Natural killer cell (primary cell): Measurements from ENCODE around the gene WNK4. TPM values are rescaled to one million over a fixed set of nuclear protein-coding genes. Genes with fewer than 3 reads are reported as not detected.

ENCODE experiments used
- ATAC-seq, 3 donors: fragments of 150-1000 bp in 2 of 3; fragments of 200-7000 bp in 1 of 3; cut with Tn5 transposase; 1 replicate in 1 of 3; 2 replicates in 2 of 3; pipeline ENCODE4 v1.10.0; 2021; ENCODE audit warnings: mild to moderate bottlenecking in 2 of 3, moderate library complexity in 2 of 3
- DNase-seq, 2 donors: peaks; one replicate each; pipeline versions ENCODE4 v3.0.0 to v3.0.0-alpha.2; 2013 to 2021; ENCODE audit warnings: mixed read lengths in 1 of 2
- H3K27ac ChIP-seq: one replicate; pipeline ENCODE4 v1.5.1; 2013; ENCODE audit warnings: mild to moderate bottlenecking, low read length
- H3K27me3 ChIP-seq: one replicate; pipeline ENCODE4 v1.6.1; 2013; ENCODE audit warnings: low read length; ENCODE audit not compliant: control insufficient read depth, insufficient read depth
- H3K36me3 ChIP-seq: one replicate; pipeline ENCODE4 v1.6.1; 2013; ENCODE audit warnings: low read length; ENCODE audit not compliant: control insufficient read depth, insufficient read depth
- H3K4me1 ChIP-seq: one replicate; pipeline ENCODE4 v1.6.1; 2013; ENCODE audit warnings: low read length; ENCODE audit not compliant: control insufficient read depth, insufficient read depth
- H3K4me3 ChIP-seq: one replicate; pipeline ENCODE4 v1.5.1; 2013; ENCODE audit warnings: low read length
- H3K9me3 ChIP-seq: one replicate; pipeline ENCODE4 v1.6.1; 2013; ENCODE audit warnings: low read length; ENCODE audit not compliant: control insufficient read depth, insufficient read depth
- H3K27ac Mint-ChIP-seq, 2 donors: one replicate each; pipeline ENCODE4 v1.8.0; 2022; ENCODE audit warnings: mild to moderate bottlenecking in 2 of 2, mixed read lengths in 2 of 2, moderate library complexity in 1 of 2
- H3K27me3 Mint-ChIP-seq, 2 donors: one replicate each; pipeline ENCODE4 v1.8.0; 2022; ENCODE audit warnings: low read depth in 2 of 2, mixed read lengths in 2 of 2
- H3K36me3 Mint-ChIP-seq: one replicate; pipeline ENCODE4 v1.8.0; 2022; ENCODE audit warnings: mixed read lengths
- H3K4me1 Mint-ChIP-seq, 2 donors: one replicate each; pipeline ENCODE4 v1.8.0; 2022; ENCODE audit warnings: mixed read lengths in 2 of 2
- H3K4me3 Mint-ChIP-seq: one replicate; pipeline ENCODE4 v1.8.0; 2022; ENCODE audit warnings: mild to moderate bottlenecking, moderate library complexity, mixed read lengths
- H3K9me3 Mint-ChIP-seq, 2 donors: one replicate each; pipeline ENCODE4 v1.8.0; 2022; ENCODE audit warnings: mixed read lengths in 2 of 2
- CTCF ChIP-seq: fragments of 200-600 bp; IDR thresholded peaks from one replicate; pipeline ENCODE4 v1.8.0; 2022; ENCODE audit warnings: antibody characterized with exemption
- WGBS: methylation state at CpG from one replicate; pipeline ENCODE4 v1.1.7; 2013; ENCODE audit warnings: missing lambda C conversion rate; ENCODE audit not compliant: insufficient coverage; 5-methylcytosine and 5-hydroxymethylcytosine counted together
- intact Hi-C: fragments of 100-400 bp; cut with micrococcal nuclease; formaldehyde crosslinking; loops from one replicate; pipeline ENCODE4 v1.14.2; 2022
- total RNA-seq, 4 donors: library from RNA; stranded (reverse); fragments of 120-200 nt in 1 of 4; gene quantifications; one replicate each; pipeline versions ENCODE4 v1.2.3 to v1.2.4, GENCODE V29; 2013 to 2022

Gene WNK4
- total RNA-seq, 3 donors from 2014 or later (not counting 1 experiment from before 2014, with no cell fraction given), result 0.09 to 0.13 TPM; not detected in 1

GRCh38 chr17:42754782-42755181 is 25.6 kb upstream of the WNK4 start:
- 88% methylated on average over 3 of the region's 3 CpGs for WGBS
- TF ChIP-seq CTCF, result no peak
- H3K4me1 ChIP-seq, result no peaks in the 10 kb centered on the region
- Mint-ChIP-seq H3K27ac (no peak overlapping the region), H3K36me3 (no peaks in the 10 kb centered on the region), H3K9me3 (no peaks in the 10 kb centered on the region), H3K4me1 (no peaks in the 10 kb centered on the region), H3K27me3 (peaks cover 28 to 39% of the 10 kb centered on the region in 2 donors), H3K4me3 (no peak overlapping the region)
- no peaks in the 10 kb centered on the region for H3K36me3 ChIP-seq
- no peaks in the 10 kb centered on the region for H3K9me3 ChIP-seq
- ATAC-seq, result no peak
- peaks cover 4% of the 10 kb centered on the region for H3K27me3 ChIP-seq
- DNase-seq, result no peak
- no peak overlapping the region for H3K27ac ChIP-seq
- no peak overlapping the region for H3K4me3 ChIP-seq
- intact Hi-C loops, result no loop called here

GRCh38 chr17:42759982-42760651 is 20.3 kb upstream of the WNK4 start:
- no peak for DNase-seq
- Histone ChIP-seq H3K27me3 (peaks cover 20% of the 10 kb centered on the region), H3K36me3 (no peaks in the 10 kb centered on the region), H3K27ac (no peak overlapping the region), H3K4me1 (peaks cover 15% of the 10 kb centered on the region), H3K9me3 (no peaks in the 10 kb centered on the region), H3K4me3 (no peak overlapping the region)
- TF ChIP-seq CTCF, result no peak
- Mint-ChIP-seq H3K27ac (no peak overlapping the region), H3K9me3 (no peaks in the 10 kb centered on the region), H3K4me3 (peak overlapping the region; percentile 52), H3K27me3 (peaks cover 43 to 48% of the 10 kb centered on the region in 2 donors), H3K4me1 (peaks cover 0 to 9% of the 10 kb centered on the region in 2 donors), H3K36me3 (no peaks in the 10 kb centered on the region)
- no peak for ATAC-seq
- intact Hi-C loops, result loop anchor here (5.0 kb wide), 1 partner anchor 183 kb away; the partner anchor contains the start of gene PSMC3IP
- WGBS, result 65% methylated on average over 9 of the region's 11 CpGs

- Histone ChIP-seq H3K9me3 (no peaks in the 10 kb centered on the region), H3K4me1 (peaks cover 15% of the 10 kb centered on the region), H3K36me3 (no peaks in the 10 kb centered on the region), H3K27ac (no peak within 1 kb of the TSS), H3K4me3 (no peak within 1 kb of the TSS), H3K27me3 (peaks cover 20% of the 10 kb centered on the region)
- no peaks in the 10 kb centered on the region for H3K9me3 Mint-ChIP-seq
- intact Hi-C loops, result loop anchor here (5.0 kb wide), 1 partner anchor 184 kb away; the partner anchor contains the start of gene PSMC3IP
- WGBS, result 7% methylated on average over 88 of the region's 92 CpGs
- ATAC-seq (peak; percentile 28 to 61 (median 49)), DNase-seq (peak in 1 of 2 donors; percentile 40)
- peaks cover 47 to 51% of the 10 kb centered on the region in 2 donors for H3K27me3 Mint-ChIP-seq
- H3K4me3 Mint-ChIP-seq, result peak within 1 kb of the TSS; percentile 52
- peaks cover 0 to 9% of the 10 kb centered on the region in 2 donors for H3K4me1 Mint-ChIP-seq
- no peak for TF ChIP-seq CTCF
- no peaks in the 10 kb centered on the region for H3K36me3 Mint-ChIP-seq
- H3K27ac Mint-ChIP-seq, result no peak within 1 kb of the TSS
Observed at GRCh38 chr17:42760652-42761581, 19.5 kb upstream of the WNK4 start, which contains the start of gene RAMP2. TSS of gene RAMP2 (plus strand) at chr17:42761227. CDS start at chr17:42761262, 35 bp downstream.
